Measurements from ENCODE around the gene PITPNM3.
A peak's percentile ranks its signal among the peaks of the same experiment; 100 is the strongest.

Gene PITPNM3

DNA sequence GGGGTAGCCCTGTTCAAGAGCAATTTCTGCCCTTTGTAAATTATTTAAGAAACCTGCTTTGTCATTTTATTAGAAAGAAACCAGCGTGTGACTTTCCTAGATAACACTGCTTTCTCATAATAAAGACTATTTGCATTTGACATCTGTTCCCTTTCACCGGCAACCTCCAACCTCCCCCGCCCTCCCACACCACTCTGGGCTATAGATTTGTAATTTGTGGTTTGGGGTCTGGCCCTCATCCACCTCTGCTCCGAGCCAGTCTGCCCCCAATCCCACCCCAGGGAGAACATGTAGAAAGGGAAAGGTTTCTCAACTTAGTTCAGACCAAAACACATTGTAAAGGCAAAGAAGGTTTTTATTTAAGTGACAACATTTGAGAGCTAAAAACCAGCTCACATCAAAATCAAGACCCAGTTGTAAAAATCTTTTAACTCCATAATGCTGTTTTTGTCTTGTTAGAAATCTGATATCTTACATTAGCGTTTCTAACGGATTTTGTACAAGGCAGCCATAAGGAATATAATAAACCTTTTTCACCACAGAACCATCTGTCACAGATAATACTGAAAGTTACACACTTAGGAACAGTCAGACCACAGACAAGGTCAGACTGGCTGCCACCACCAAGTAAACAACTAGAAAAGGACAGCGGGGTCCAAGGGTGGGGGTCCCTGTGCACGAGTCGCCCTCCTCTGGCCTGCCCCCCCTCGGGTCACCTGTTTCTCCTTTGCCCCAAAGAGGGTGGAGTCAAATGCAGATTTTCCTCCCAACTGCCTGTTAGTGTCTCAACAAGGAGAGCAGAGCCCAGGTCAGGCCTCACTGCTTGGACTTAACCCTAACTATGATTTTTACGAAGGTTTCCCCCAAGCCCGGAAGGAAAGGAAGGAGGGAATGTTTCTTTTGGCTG lies 105.2 kb downstream of the PITPNM3 start:
- ChIA-PET POLR2A (no interaction called here), CTCF (interaction anchor here (1.3 kb wide), 1 partner anchor 9 kb away, joined by 3 read pairs; no protein-coding TSS in a partner anchor)
- no peak for DNase-seq (ENCODE audit: low read depth, low spot score)
- TF ChIP-seq, protein P1, sequence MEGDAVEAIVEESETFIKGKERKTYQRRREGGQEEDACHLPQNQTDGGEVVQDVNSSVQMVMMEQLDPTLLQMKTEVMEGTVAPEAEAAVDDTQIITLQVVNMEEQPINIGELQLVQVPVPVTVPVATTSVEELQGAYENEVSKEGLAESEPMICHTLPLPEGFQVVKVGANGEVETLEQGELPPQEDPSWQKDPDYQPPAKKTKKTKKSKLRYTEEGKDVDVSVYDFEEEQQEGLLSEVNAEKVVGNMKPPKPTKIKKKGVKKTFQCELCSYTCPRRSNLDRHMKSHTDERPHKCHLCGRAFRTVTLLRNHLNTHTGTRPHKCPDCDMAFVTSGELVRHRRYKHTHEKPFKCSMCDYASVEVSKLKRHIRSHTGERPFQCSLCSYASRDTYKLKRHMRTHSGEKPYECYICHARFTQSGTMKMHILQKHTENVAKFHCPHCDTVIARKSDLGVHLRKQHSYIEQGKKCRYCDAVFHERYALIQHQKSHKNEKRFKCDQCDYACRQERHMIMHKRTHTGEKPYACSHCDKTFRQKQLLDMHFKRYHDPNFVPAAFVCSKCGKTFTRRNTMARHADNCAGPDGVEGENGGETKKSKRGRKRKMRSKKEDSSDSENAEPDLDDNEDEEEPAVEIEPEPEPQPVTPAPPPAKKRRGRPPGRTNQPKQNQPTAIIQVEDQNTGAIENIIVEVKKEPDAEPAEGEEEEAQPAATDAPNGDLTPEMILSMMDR (IDR thresholded peaks at IDR 0.05; ENCODE audit: insufficient read depth, low read length, missing control alignments): no peak
- no peak overlapping the region for H3K4me3 ChIP-seq (ENCODE audit: low read depth, low read length)

DNA sequence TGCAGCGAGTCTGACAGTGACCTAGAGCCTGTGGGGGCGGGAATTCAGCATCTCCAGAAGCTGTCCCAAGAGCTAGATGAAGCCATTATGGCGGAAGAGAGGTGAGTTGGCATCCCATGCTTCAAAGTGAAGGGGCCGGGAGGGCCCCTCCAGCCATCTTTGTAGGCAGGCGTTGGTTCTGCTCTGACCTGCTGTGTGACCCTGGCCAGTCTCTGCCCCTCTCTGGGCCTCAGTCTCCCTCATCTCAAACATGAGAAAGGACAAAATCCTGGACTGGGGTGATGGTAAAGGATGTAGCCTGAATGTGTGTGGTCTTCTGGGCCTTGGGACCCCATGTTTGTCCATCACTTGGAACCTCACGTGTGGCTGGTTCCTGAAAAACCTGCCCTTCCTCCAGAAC lies 107.0 kb downstream of the PITPNM3 start:
- no peak for DNase-seq (ENCODE audit: low read depth, low spot score)
- no peak overlapping the region for H3K4me3 ChIP-seq (ENCODE audit: low read depth, low read length)
- TF ChIP-seq, protein P1 (IDR thresholded peaks at IDR 0.05; ENCODE audit: insufficient read depth, low read length, missing control alignments): no peak
- CTCF ChIA-PET: interaction anchor here (1.6 to 2.9 kb wide), 2 partner anchors 13 to 24 kb away, joined by 3 to 13 read pairs; no protein-coding TSS in a partner anchor
- POLR2A ChIA-PET: no interaction called here

DNA sequence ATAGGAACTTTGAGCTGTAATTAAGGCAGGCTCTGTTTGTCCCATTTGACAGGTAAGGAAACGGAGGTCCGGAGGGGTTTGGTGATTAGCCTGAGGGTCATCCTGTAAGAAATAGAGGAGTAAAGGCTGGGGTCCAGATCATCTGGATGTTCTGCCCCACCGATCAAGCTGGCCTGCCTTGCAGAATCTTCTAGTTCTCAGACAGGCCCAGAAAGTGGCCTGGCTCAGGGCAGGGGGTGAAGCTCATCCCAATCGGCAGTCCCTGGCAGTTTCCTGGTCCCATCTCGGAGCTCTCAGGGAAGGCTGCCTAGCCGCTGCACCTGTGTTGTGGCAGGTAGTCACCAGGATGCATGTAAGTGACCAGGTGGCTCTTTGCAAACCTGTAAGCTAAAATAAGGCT lies 107.9 kb downstream of the PITPNM3 start:
- CTCF ChIA-PET: interaction anchor here (2.9 kb wide), 1 partner anchor 25 kb away, joined by 13 read pairs; no protein-coding TSS in a partner anchor
- no peak for DNase-seq (ENCODE audit: low read depth, low spot score)
- POLR2A ChIA-PET: no interaction called here
- TF ChIP-seq, protein P1 (IDR thresholded peaks at IDR 0.05; ENCODE audit: insufficient read depth, low read length, missing control alignments): no peak
- H3K4me3 ChIP-seq (ENCODE audit: low read depth, low read length): no peak overlapping the region

DNA sequence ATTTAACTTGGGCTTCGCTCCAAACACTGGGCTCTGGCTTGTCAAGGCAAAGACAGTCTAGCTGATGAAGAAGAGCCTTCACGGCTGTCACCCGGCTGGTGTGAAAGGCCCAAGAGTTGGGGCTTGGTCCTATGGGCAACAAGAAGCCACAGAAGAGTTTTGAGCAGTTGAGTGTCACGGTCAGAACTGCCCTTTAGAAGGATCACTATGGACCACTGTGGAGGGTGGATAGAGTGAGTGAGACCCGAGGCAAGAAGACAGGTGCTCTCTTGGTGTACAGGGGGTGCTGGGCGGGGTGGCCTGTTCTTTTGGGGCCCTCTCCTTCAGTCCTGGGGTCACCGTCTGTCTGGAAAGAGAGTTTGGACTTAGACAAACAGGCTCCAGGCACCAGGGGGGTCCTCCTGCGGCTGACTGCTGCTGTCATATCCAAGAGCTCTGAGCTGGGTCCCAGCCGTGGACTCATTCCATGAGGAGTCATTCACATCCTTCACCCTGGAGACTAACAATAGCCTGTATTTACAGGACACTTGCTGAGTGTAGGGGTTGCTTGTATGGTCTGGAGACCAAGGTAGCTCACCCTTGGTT lies 109.7 kb downstream of the PITPNM3 start:
- no peak for DNase-seq (ENCODE audit: low read depth, low spot score)
- CTCF ChIA-PET: interaction anchor here (1.2 to 3.7 kb wide), 5 partner anchors 11 to 27 kb away, joined by 3 to 18 read pairs (median 4); partner anchors contain the start of gene AIPL1
- no peak overlapping the region for H3K4me3 ChIP-seq (ENCODE audit: low read depth, low read length)
- TF ChIP-seq, protein P1 (IDR thresholded peaks at IDR 0.05; ENCODE audit: insufficient read depth, low read length, missing control alignments): no peak
- POLR2A ChIA-PET: no interaction called here

DNA sequence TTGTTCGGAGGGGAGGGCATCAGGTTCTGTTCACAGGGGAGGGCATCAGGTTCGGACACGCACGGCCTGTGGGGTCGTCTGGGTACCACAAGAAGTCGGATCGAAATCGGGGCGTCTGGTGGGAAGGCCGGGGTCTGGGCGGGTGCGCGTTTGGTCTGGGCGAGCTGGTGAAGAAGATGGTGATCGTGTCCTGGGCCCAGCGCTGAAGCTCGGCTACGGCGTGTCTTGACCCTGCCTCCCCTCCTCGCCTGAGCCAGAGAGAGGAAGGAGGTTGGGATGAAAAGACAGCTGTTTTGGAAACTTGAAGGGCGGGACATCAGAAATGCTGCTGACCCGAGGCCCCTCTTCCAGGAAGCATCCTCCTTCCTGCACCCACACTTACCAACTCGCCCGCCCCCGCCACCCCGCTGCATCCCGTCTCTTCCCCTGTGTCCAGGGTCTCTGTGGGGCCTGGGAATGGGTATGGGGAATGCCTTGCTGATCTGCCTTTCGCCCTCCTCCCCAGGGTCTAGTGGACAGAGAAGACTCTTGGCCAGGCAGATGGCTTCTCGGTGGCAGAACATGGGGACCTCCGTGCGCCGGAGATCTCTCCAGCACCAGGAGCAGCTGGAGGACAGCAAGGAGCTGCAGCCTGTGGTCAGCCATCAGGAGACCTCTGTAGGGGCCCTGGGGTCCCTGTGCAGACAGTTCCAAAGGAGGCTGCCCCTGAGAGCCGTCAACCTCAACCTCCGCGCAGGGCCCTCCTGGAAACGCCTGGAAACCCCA lies 111.6 kb downstream of the PITPNM3 start:
- CTCF ChIA-PET: interaction anchor here (1.3 to 3.7 kb wide), 3 partner anchors 9 to 28 kb away, joined by 3 to 18 read pairs (median 6); partner anchors contain the start of gene AIPL1
- POLR2A ChIA-PET: interaction anchor here (0.7 kb wide), 1 partner anchor 10 kb away, joined by 3 read pairs; no protein-coding TSS in a partner anchor
- peak overlapping the region; percentile 70 for H3K4me3 ChIP-seq (ENCODE audit: low read depth, low read length)
- no peak for DNase-seq (ENCODE audit: low read depth, low spot score)
- TF ChIP-seq, protein P1 (IDR thresholded peaks at IDR 0.05; ENCODE audit: insufficient read depth, low read length, missing control alignments): no peak
